Mesenteric fat pad (tissue), 1 donor: ENCODE results near the gene PLPP2. TPM values are rescaled to one million over a fixed set of nuclear protein-coding genes. Genes with fewer than 3 reads are reported as not detected.
"Not testable (repeated sequence)": the region's sequence is repeated elsewhere in the genome, so short reads cannot be mapped to it uniquely, and the experiment has no call there.

Source experiments
- DNase-seq: peaks from one replicate; pipeline ENCODE4 v3.0.0-alpha.2; 2020; ENCODE audit warnings: low spot score
- total RNA-seq: library from RNA; stranded (reverse); fragmentation: NEBNext Ultra II Directional; extraction: Animal tissue kit (Norgen Biotek cat#: 25700); gene quantifications from one replicate; pipeline ENCODE4 v1.2.1, GENCODE V29; 2021
- donor health status: DM: yes; HTN: yes; CAD: no.

PLPP2 gene
- total RNA-seq, 1 donor from 2014 or later: 7.9 TPM

- no peak for DNase-seq
Measured at GRCh38 chr19:275000-275399, 16.2 kb downstream of the PLPP2 start.

- no peak for DNase-seq
Measured at GRCh38 chr19:273393-273792, 17.8 kb downstream of the PLPP2 start.

- no peak for DNase-seq
Measured at GRCh38 chr19:271856-272255, 19.3 kb downstream of the PLPP2 start.

GRCh38 chr19:270766-271318 is 20.4 kb downstream of the PLPP2 start:
- not testable (repeated sequence) for DNase-seq

GRCh38 chr19:269241-269640 is 22.0 kb downstream of the PLPP2 start:
- no peak for DNase-seq

- no peak for DNase-seq
Measured at GRCh38 chr19:262125-262524, 29.1 kb downstream of the PLPP2 start.

GRCh38 chr19:256804-257203 is 34.4 kb downstream of the PLPP2 start:
- DNase-seq: not testable (repeated sequence)

GRCh38 chr19:252421-253186 is 38.6 kb downstream of the PLPP2 start:
- DNase-seq: not testable (repeated sequence)

GRCh38 chr19:246551-246950 is 44.7 kb downstream of the PLPP2 start:
- no peak for DNase-seq

- DNase-seq: not testable (repeated sequence)
Measured at GRCh38 chr19:245900-246299, 45.3 kb downstream of the PLPP2 start.

- no peak for DNase-seq
Measured at GRCh38 chr19:245457-245856, 45.7 kb downstream of the PLPP2 start.

Other genes starting within 250 kb of the PLPP2 start
- gene OR4F17, start 184.3 kb downstream of the PLPP2 start, total RNA-seq: not detected
- gene MIER2, start 53.4 kb upstream of the PLPP2 start, total RNA-seq: 53.5 TPM
- 5.9 TPM for gene C2CD4C, start 117.7 kb upstream of the PLPP2 start, total RNA-seq
- gene SHC2, start 169.6 kb upstream of the PLPP2 start, total RNA-seq: 29.1 TPM
- 1.7 TPM for gene MADCAM1, start 205.1 kb upstream of the PLPP2 start, total RNA-seq
- gene TPGS1, start 216.1 kb upstream of the PLPP2 start, total RNA-seq: 20.3 TPM
- 53.7 TPM for gene CDC34, start 240.4 kb upstream of the PLPP2 start, total RNA-seq